ENCODE results near the gene GPR17. TPM values are rescaled to one million over a fixed set of nuclear protein-coding genes. Genes with fewer than 3 reads are reported as not detected.

The GPR17 gene
- total RNA-seq, 4 donors from 2014 or later, result not detected

- TF ChIP-seq CTCF (IDR thresholded peaks at IDR 0.05), result no peak
- no peak for DNase-seq (ENCODE audit: low spot score)
- ATAC-seq (ENCODE audit: low FRiP score), result no peak
Measured at GRCh38 chr2:127680706-127681287, 34.8 kb downstream of the GPR17 start.

GRCh38 chr2:127681288-127681804 lies 35.4 kb downstream of the GPR17 start:
- DNase-seq (ENCODE audit: low spot score) (no peak), ATAC-seq (ENCODE audit: low FRiP score) (no peak)
- TF ChIP-seq CTCF (IDR thresholded peaks at IDR 0.05), result no peak

DNA sequence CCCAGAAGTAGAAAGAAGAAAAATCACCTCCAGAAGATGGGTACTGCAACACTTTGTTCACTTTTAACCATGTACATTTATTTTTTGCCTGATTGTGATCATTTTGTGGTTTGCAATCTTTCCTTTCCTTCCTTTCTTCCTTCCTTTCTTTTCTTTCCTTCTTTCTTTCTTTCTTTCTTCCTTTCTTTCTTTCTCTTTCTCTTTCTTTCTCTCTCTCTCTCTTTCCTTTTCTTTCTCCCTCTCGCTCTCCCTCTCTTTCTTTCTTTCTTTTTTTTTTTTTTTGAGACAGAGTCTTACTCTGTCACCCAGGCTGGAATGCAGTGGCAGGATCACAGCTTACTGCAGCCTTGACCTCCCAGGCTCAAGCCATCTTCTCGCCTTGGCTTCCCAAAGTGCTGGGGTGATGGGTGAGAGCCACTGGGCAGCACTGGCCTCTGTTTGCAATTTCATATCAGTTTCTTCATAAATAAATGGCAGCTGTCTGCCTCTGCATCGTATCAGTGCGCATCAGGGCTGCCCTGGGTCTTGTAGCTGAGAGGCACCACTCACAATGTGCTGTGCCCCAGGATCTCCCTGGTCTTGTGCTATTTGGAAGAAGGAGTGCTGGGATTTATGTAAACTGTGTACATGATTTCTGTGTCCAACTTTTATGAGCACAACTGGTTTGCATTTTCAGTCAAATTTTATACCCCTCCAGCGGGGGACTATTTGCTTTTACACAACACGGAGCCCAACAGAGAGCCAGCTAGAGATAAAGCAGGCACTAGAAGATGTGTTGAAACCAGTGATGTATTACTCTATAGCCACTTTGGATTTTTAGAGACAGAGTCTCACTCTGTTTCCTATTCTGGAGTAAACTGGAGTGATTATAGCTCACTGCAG lies 36.3 kb downstream of the GPR17 start:
- ATAC-seq (ENCODE audit: low FRiP score) (no peak), DNase-seq (ENCODE audit: low spot score) (no peak)
- no peak for TF ChIP-seq CTCF (IDR thresholded peaks at IDR 0.05)

DNA sequence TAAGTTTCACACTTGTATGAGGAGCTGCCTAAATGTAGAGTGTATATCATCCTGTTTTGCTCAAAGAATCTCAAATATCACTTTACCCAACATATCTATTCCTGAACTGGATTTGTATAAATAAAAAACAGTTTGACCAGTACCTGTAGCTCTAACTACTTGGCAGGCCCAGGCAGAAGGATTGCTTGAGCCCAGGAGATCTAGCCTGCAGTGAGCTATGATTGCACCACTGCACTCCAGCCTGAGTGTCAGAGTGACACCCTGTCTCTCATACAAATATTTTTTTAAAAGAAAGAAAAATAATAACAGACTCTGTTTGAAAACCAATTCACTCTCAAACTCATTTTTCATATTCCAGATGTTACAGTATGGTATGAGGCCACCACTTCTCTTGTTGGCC lies 37.1 kb downstream of the GPR17 start:
- DNase-seq (ENCODE audit: low spot score), result no peak
- ATAC-seq (ENCODE audit: low FRiP score), result no peak
- TF ChIP-seq CTCF (IDR thresholded peaks at IDR 0.05), result no peak

DNA sequence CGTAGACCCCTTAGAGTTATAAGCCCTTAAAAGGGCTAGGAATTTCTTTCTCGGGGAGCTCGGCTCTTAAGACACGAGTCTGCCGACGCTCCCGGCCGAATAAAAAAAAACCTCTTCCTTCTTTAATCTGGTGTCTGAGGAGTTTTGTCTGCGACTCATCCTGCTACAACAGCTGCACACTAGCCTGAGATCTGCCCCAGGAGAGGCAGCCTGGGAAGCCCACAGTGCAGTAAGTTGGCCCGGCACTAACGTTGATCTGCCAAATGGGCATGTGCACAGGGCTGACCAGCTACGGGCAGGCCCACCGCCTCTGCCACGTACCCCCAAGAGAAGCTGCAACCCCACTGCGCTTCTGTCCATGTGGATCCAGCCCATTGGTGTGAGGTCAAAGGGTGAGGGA lies 37.8 kb downstream of the GPR17 start:
- DNase-seq (ENCODE audit: low spot score) (no peak), ATAC-seq (ENCODE audit: low FRiP score) (no peak)
- no peak for TF ChIP-seq CTCF (IDR thresholded peaks at IDR 0.05)

DNA sequence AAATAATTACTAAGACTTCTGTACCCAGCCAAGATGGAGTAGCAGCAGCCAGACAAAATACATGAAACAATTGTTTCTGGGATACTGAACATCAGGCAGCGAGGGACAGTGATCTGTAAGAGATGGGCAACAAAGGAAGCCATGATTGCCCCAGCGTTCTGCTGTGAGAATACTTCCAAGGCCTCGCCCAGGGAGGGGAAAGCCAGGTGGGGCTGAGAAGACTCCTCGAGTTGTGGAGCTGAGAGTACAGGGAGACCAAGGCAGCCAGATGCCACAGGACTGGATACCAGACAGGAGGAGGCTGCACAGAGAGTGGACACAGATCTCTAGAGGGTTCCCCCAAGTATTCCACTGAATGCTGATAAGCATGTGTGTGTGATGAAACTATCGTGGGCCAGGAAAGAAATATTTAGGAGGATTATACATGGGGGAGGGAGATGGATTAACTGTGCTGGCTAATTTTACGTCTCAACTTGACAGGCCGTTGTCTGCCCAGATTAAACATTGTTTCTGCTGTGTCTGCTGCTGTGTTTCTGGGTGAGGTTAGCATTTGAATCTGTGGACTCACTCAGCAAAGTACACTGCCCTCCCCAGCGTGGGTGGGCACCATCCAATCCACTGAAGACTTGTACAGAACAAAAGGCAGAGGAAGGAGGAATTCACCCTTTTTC lies 39.6 kb downstream of the GPR17 start:
- no peak for DNase-seq (ENCODE audit: low spot score)
- ATAC-seq (ENCODE audit: low FRiP score), result no peak
- TF ChIP-seq CTCF (IDR thresholded peaks at IDR 0.05), result no peak

Measured in omental fat pad (tissue), 4 donors.